Ovary (tissue), 9 donors: ENCODE results near the gene PTCH2. TPM values are rescaled to one million over a fixed set of nuclear protein-coding genes. Genes with fewer than 3 reads are reported as not detected.

Experiments
- DNase-seq, 5 donors: peaks; one replicate each; pipeline ENCODE4 v3.0.0-alpha.2; 2019 to 2020
- H3K27ac ChIP-seq, 2 donors: fragments of 200-600 bp; one replicate each; pipeline versions ENCODE4 v1.5.1 to v1.8.0; 2019 to 2022
- H3K27me3 ChIP-seq: fragments of 200-600 bp; one replicate; pipeline ENCODE4 v1.8.0; 2022
- H3K36me3 ChIP-seq: fragments of 200-600 bp; sonication (generic); one replicate; pipeline ENCODE4 v1.5.1; 2019
- H3K4me1 ChIP-seq: one replicate; pipeline ENCODE4 v1.8.1; 2013; ENCODE audit warnings: mild to moderate bottlenecking, moderate library complexity; ENCODE audit not compliant: insufficient read depth
- H3K4me3 ChIP-seq: fragments of 200-600 bp; sonication (generic); one replicate; pipeline ENCODE4 v1.5.1; 2017
- H3K9me3 ChIP-seq, 2 donors: fragments of 200-600 bp in 1 of 2; sonication (generic) in 1 of 2; one replicate each; pipeline versions ENCODE4 v1.5.1 to v1.8.1; 2013 to 2019; ENCODE audit warnings: mild to moderate bottlenecking in 1 of 2, moderate library complexity in 1 of 2
- EP300 ChIP-seq: sonication (generic); formaldehyde crosslinking; IDR thresholded peaks from one replicate; pipeline ENCODE4 v1.6.1; 2017; ENCODE audit warnings: antibody characterized with exemption
- POLR2A ChIP-seq: fragments of 450-650 bp; IDR thresholded peaks from one replicate; pipeline ENCODE4 v1.6.1; 2017; ENCODE audit warnings: antibody characterized with exemption, mild to moderate bottlenecking, moderate library complexity
- WGBS, 3 donors: extraction: QIAGEN DNeasy Blood & Tissue Kit in 1 of 3; methylation state at CpG; one replicate each; pipeline versions ENCODE4 v1.1.5 to v1.1.7; 2013 to 2017; 5-methylcytosine and 5-hydroxymethylcytosine counted together
- intact Hi-C, 4 donors: fragments of 100-400 bp; cut with DNase I; formaldehyde crosslinking; loops; one replicate each; pipeline versions ENCODE4 v1.11.0 to v1.15.1; 2022 to 2023
- polyA plus RNA-seq, 2 donors: library from polyadenylated mRNA; stranded (reverse); fragments of 200-250 nt in 1 of 2; fragments of 350-450 nt in 1 of 2; fragmentation: Illumina TruSeq in 1 of 2; extraction: RNeasy Lipid Tissue Mini Kit (QIAGEN cat#74804) in 1 of 2; gene quantifications; one replicate each; pipeline ENCODE4 v1.2.3, GENCODE V29; 2013 to 2014
- total RNA-seq, 7 donors: library from RNA; depleted of rRNA in 2 of 7; stranded (reverse); fragments of >200 nt in 2 of 7; fragmentation: NEBNext Ultra II Directional in 3 of 7; extraction: Animal tissue kit (Norgen Biotek cat#: 25700) in 3 of 7; gene quantifications; one replicate each; pipeline versions ENCODE4 v1.1.0 to v1.2.4, GENCODE V29; 2016 to 2023
- TF ChIP-seq, protein P1 (sequence below), 3 donors: fragments of 450-650 bp in 2 of 3; fragments of 200-600 bp in 1 of 3; IDR thresholded peaks; one replicate each; pipeline versions ENCODE4 v1.5.1 to v1.8.0; 2016 to 2022; ENCODE audit warnings: antibody characterized with exemption in 3 of 3, mild to moderate bottlenecking in 1 of 3
- donor health status: DM: no; HTN: no; CAD: no; lungs with moderate emphysema.
- donor health status: DM: no; HTN: no; CAD: no.
- donor health status: Bipolar disorder and iron deficiency.
- donor health status: DM: yes; HTN: yes; CAD: no.
- donor health status: DM: no; HTN: no; CAD: no.
- donor health status: DM: yes; HTN: yes; CAD: no.

Gene PTCH2
- total and polyA plus RNA-seq, 9 donors: 1.8 to 21.2 (median 10.7) TPM

DNA sequence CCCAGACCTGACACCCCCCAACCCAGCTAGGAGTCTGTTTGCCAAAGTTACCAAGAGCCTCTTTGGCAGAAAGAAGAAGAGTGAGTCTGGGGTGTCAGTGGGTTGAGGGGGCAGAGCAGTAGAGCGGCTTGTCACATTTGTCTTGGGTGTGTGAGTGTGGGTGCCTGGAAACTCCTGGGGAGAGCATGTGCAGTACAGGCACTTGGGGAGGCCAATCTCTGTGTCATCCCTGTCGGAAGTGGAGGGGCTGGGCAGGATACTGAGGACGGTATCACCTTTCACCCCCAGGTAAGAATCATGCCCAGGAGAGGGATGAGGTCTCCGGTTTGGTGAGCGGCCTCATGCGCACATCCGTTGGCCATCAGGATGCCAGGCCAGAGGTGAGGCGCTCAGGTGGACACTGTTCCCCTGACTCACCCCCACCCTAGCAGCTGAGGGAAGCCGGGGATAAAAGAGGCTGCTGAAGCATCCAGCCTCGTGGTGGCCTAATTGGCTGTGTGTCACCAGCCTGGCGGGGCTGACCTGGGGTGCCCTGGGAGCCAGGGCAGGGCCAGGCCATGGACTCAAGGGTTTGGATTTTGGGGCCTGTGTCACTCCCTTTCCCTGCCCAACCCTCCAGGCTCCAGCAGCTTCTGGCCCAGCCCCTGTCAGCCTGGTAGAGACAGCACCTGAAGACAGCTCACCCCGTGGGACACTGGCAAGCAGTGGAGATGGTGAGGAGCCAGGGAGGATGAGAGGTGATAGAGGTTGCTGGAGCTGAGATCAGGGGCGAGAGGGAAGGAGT lies 39.5 kb downstream of the PTCH2 start:
- 87 to 90% (median 88%) methylated on average over 13 of the region's 13 CpGs for WGBS, 3 donors
- Histone ChIP-seq H3K9me3 (no peaks in the 10 kb centered on the region), H3K27me3 (no peaks in the 10 kb centered on the region), H3K4me3 (no peak overlapping the region), H3K27ac (no peak overlapping the region), H3K4me1 (peaks cover 30% of the 10 kb centered on the region), H3K36me3 (no peaks in the 10 kb centered on the region)
- DNase-seq: peak in 4 of 5 donors; percentile 33 to 39 (median 35)
- intact Hi-C loops: loop anchor here in 1 of 4 donors (10.0 kb wide), 1 partner anchor 501 kb away; no protein-coding TSS in a partner anchor
- no peak for TF ChIP-seq POLR2A
- TF ChIP-seq, protein P1, sequence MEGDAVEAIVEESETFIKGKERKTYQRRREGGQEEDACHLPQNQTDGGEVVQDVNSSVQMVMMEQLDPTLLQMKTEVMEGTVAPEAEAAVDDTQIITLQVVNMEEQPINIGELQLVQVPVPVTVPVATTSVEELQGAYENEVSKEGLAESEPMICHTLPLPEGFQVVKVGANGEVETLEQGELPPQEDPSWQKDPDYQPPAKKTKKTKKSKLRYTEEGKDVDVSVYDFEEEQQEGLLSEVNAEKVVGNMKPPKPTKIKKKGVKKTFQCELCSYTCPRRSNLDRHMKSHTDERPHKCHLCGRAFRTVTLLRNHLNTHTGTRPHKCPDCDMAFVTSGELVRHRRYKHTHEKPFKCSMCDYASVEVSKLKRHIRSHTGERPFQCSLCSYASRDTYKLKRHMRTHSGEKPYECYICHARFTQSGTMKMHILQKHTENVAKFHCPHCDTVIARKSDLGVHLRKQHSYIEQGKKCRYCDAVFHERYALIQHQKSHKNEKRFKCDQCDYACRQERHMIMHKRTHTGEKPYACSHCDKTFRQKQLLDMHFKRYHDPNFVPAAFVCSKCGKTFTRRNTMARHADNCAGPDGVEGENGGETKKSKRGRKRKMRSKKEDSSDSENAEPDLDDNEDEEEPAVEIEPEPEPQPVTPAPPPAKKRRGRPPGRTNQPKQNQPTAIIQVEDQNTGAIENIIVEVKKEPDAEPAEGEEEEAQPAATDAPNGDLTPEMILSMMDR (IDR thresholded peaks at IDR 0.05): no peak

DNA sequence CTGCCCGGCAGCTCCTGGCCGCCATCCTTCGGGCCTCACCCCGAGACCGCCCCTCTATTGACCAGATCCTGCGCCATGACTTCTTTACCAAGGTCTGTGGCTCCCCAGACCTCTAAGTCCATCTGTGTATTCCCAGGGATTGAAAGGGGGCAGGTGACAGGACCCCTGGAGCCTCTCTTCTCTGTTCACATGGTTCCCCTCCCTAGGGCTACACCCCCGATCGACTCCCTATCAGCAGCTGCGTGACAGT lies 40.1 kb downstream of the PTCH2 start:
- Histone ChIP-seq H3K4me1 (peaks cover 27% of the 10 kb centered on the region), H3K27ac (no peak overlapping the region), H3K4me3 (no peak overlapping the region), H3K36me3 (no peaks in the 10 kb centered on the region), H3K27me3 (no peaks in the 10 kb centered on the region), H3K9me3 (no peaks in the 10 kb centered on the region)
- intact Hi-C loops: loop anchor here in 1 of 4 donors (10.0 kb wide), 1 partner anchor 502 kb away; no protein-coding TSS in a partner anchor
- no peak for DNase-seq
- 88 to 90% (median 88%) methylated on average over 9 of the region's 9 CpGs for WGBS, 3 donors
- TF ChIP-seq POLR2A: no peak
- no peak for TF ChIP-seq EP300
- TF ChIP-seq, protein P1 (IDR thresholded peaks at IDR 0.05): no peak

DNA sequence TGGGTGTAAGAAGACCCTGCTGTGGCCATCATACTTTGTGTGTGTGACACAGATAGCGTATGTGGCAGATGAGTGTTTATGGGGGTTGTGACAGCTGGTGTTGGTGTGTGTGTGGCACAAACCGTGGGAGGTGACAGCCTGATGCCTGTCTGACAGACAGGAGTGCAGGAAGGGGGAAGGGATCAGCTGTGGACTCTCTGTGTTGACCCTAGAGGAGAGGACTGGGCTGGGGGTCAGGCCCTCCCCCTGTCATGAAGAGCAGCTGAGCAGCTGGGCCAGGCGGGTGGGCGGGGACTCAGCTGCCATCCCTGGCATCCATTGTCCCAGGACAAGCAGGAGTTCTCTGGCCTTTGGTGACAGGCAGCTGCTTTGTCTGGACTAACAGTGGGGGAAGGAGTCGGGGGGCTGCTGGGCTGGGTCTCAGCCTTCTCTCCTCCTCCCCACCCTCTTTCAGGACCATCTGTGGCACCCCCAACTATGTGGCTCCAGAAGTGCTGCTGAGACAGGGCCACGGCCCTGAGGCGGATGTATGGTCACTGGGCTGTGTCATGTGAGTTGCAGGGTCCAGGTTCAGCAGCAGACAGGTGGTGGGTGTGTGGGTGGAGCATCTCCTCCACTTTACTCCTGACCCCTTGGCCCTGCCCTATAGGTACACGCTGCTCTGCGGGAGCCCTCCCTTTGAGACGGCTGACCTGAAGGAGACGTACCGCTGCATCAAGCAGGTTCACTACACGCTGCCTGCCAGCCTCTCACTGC lies 40.6 kb downstream of the PTCH2 start:
- TF ChIP-seq, protein P1 (IDR thresholded peaks at IDR 0.05): no peak
- TF ChIP-seq EP300: no peak
- no peak for TF ChIP-seq POLR2A
- Histone ChIP-seq H3K36me3 (no peaks in the 10 kb centered on the region), H3K27ac (no peak overlapping the region), H3K9me3 (no peaks in the 10 kb centered on the region), H3K4me1 (peaks cover 25% of the 10 kb centered on the region), H3K4me3 (no peak overlapping the region), H3K27me3 (no peaks in the 10 kb centered on the region)
- intact Hi-C loops: loop anchor here in 1 of 4 donors (10.0 kb wide), 1 partner anchor 502 kb away; no protein-coding TSS in a partner anchor
- WGBS, 3 donors: 82 to 86% (median 84%) methylated on average over 13 of the region's 13 CpGs
- peak in 3 of 5 donors; percentile 38 to 52 (median 40) for DNase-seq

DNA sequence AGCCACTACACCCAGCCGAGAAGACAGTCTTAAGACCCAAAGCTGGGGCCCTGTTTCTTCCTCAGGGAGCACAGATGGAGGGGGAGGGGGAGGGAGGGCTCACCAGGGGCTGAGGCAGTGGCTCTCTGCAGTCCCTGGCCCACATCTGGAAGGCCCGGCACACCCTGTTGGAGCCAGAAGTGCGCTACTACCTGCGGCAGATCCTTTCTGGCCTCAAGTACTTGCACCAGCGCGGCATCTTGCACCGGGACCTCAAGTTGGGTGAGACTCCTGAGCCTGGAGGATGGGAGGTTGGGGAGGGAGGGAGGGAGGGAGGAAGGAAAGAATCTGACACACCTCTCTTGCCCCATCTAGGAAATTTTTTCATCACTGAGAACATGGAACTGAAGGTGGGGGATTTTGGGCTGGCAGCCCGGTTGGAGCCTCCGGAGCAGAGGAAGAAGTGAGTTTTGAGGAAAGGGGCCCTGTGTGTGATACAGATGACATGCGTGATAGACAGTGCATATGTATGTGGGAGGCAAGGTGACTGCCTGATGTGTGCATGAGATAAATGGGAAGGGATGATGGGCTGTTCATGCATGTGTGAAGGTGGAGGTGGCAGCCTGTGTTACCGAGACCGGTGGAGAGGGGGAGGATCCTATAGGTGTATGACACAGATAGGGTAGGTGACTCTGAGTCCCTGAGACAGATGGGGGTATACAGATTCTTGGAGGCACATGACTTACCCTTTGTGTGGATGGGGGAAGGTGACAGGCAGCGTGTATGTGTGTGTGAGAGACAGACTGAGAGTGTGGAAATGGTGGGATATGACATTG lies 41.4 kb downstream of the PTCH2 start:
- TF ChIP-seq POLR2A: no peak
- no peak for TF ChIP-seq EP300
- TF ChIP-seq, protein P1 (IDR thresholded peaks at IDR 0.05): no peak
- intact Hi-C loops: loop anchor here in 1 of 4 donors (10.0 kb wide), 1 partner anchor 503 kb away; no protein-coding TSS in a partner anchor
- no peak overlapping the region for H3K27ac ChIP-seq
- H3K4me1 ChIP-seq: peaks cover 17% of the 10 kb centered on the region
- peak overlapping the region; percentile 69 for H3K4me3 ChIP-seq
- 63 to 78% (median 75%) methylated on average over 13 of the region's 13 CpGs for WGBS, 3 donors
- no peaks in the 10 kb centered on the region for H3K27me3 ChIP-seq
- no peaks in the 10 kb centered on the region for H3K36me3 ChIP-seq
- DNase-seq: peak in 4 of 5 donors; percentile 46 to 59 (median 48)
- no peaks in the 10 kb centered on the region for H3K9me3 ChIP-seq
